HG02623 (cell line): ENCODE results near the gene ZBTB8B.

Source experiments
- ATAC-seq: cut with Tn5 transposase; IDR thresholded peaks from one replicate; pipeline ENCODE4 v1.9.1; 2021; ENCODE audit warnings: moderate library complexity; ENCODE audit not compliant: unreplicated experiment

ZBTB8B gene

GRCh38 chr1:32503153-32503552, 38.3 kb downstream of the ZBTB8B start:
- no peak for ATAC-seq

- no peak for ATAC-seq
These were observed 42.1 kb downstream of the ZBTB8B start for GRCh38 chr1:32507021-32507420.

DNA sequence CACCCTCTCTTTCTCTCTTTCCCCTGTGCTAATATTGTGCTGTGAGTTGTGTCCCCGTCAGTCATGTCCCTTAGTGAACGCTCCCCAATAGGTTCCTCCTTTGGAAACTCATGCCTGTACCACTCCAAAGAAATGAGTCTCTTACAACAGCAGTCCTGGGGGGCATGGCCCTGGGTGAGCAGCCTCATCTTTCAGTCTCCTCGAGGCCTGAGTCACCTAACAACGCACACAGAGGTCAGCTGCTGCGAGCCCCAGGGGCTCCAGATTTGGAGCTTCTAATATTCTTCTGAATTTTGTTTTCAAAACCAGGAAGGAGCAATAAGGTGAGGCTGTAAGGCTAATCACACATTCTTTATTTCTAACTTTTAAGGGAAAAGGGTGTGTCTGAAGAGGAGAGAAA, 43.9 kb downstream of the ZBTB8B start:
- no peak for ATAC-seq

- ATAC-seq = no peak
These were observed 45.1 kb downstream of the ZBTB8B start for GRCh38 chr1:32509939-32510338.
